Measurements from ENCODE around the gene MACROD1. TPM values are rescaled to one million over a fixed set of nuclear protein-coding genes. Genes with fewer than 3 reads are reported as not detected.

Gene MACROD1
- total and polyA plus RNA-seq, 2 donors (not counting 1 experiment from before 2014, with no cell fraction given), result 2.7 to 8.6 TPM

DNA sequence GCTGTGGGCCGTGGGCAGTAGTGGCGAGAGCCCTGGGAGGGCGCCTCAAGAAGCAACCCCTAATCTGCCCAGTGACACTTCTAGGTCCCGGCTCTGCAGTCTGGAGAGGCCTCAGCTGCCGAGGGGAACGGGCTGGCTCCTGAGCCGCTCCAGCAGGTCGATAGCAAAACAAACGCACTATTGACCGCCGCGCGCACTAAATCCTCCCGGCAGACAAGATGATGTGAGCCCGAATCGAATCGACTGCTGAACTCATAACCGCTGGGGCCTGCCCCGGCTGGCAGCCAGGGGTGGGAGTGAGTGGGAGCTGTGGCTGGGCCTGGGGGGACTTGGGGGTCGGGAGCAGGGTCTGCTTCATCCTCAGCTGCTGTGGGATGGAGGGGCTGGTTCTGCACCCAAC, 94.1 kb downstream of the MACROD1 start:
- H3K36me3 ChIP-seq (replicated peaks in 1 of 2; ENCODE audit: control extremely low read depth in 1 of 2, control insufficient read depth in 1 of 2, extremely low read depth in 1 of 2, insufficient read depth in 2 of 2, low read length in 1 of 2), result no peaks in the 10 kb centered on the region
- DNase-seq (no peak), ATAC-seq (ENCODE audit: low read depth) (no peak)
- H3K27ac ChIP-seq (ENCODE audit: low read length in 2 of 2), result no peak overlapping the region
- Mint-ChIP-seq H3K4me3 (no peak overlapping the region), H3K27me3 (no peaks in the 10 kb centered on the region), H3K9me3 (ENCODE audit: insufficient read depth) (no peaks in the 10 kb centered on the region), H3K4me1 (no peaks in the 10 kb centered on the region), H3K27ac (no peak overlapping the region)
- H3K27me3 ChIP-seq (replicated peaks in 1 of 4; ENCODE audit: control extremely low read depth in 1 of 4, control insufficient read depth in 3 of 4, insufficient read depth in 4 of 4, low read length in 3 of 4), result no peaks in the 10 kb centered on the region
- no peak overlapping the region for H3K4me2 ChIP-seq (replicated peaks; ENCODE audit: low read depth, low read length, poor library complexity, severe bottlenecking)
- no peaks in the 10 kb centered on the region for H3K9me3 ChIP-seq (ENCODE audit: control extremely low read depth in 1 of 3, control insufficient read depth in 2 of 3, insufficient read depth in 1 of 3, low read length in 2 of 3)
- ChIA-PET CTCF (no interaction called here), POLR2A (no interaction called here)
- intact Hi-C loops (cut with micrococcal nuclease), result no loop called here
- no peaks in the 10 kb centered on the region for H3K4me1 ChIP-seq (ENCODE audit: control insufficient read depth in 2 of 2, insufficient read depth in 2 of 2, low read length in 2 of 2)
- H3K4me3 ChIP-seq (ENCODE audit: control extremely low read depth in 1 of 5, extremely low read depth in 1 of 5, insufficient read depth in 1 of 5, low read depth in 2 of 5, low read length in 4 of 5), result no peak overlapping the region
- no peak overlapping the region for H3K9ac ChIP-seq (ENCODE audit: low read length)
- no peaks in the 10 kb centered on the region for H4K20me1 ChIP-seq (ENCODE audit: control insufficient read depth, insufficient read depth, low read length, poor library complexity, severe bottlenecking)
- no peaks in the 10 kb centered on the region for H3K79me2 ChIP-seq (ENCODE audit: control insufficient read depth, insufficient read depth, low read length)
- TF ChIP-seq, protein P1, sequence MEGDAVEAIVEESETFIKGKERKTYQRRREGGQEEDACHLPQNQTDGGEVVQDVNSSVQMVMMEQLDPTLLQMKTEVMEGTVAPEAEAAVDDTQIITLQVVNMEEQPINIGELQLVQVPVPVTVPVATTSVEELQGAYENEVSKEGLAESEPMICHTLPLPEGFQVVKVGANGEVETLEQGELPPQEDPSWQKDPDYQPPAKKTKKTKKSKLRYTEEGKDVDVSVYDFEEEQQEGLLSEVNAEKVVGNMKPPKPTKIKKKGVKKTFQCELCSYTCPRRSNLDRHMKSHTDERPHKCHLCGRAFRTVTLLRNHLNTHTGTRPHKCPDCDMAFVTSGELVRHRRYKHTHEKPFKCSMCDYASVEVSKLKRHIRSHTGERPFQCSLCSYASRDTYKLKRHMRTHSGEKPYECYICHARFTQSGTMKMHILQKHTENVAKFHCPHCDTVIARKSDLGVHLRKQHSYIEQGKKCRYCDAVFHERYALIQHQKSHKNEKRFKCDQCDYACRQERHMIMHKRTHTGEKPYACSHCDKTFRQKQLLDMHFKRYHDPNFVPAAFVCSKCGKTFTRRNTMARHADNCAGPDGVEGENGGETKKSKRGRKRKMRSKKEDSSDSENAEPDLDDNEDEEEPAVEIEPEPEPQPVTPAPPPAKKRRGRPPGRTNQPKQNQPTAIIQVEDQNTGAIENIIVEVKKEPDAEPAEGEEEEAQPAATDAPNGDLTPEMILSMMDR (IDR thresholded peaks at IDR 0.05), result no peak
- no peak for TF ChIP-seq EZH2 (IDR thresholded peaks at IDR 0.05; ENCODE audit: borderline replicate concordance, insufficient read depth, low read depth, low read length, poor library complexity, severe bottlenecking)
- no peak overlapping the region for H2AFZ ChIP-seq (ENCODE audit: insufficient read depth, low read depth, low read length, poor library complexity, severe bottlenecking)
- WGBS (ENCODE audit: insufficient coverage), result 96% methylated on average over 20 of the region's 20 CpGs

DNA sequence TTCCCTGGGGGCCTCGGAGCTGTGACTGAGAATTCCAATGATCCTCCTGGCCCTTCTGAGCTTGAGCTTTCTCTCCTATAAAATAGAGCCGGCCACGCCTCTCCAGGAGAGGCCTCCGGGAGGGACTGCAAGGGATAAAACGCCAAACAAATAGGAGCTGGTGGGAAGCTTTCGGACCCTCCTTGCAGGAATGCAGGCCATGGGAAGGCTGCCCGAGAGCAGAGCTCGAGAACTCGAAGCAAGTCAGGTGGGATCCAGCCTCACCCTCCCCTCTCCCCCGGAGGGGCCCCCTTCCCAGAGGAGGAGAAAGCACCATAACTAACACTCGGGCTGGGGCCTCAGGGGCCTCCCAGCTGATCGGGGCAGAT, 95.6 kb downstream of the MACROD1 start:
- no peak for TF ChIP-seq EZH2 (IDR thresholded peaks at IDR 0.05; ENCODE audit: borderline replicate concordance, insufficient read depth, low read depth, low read length, poor library complexity, severe bottlenecking)
- TF ChIP-seq, protein P1 (IDR thresholded peaks at IDR 0.05), result no peak
- POLR2A ChIA-PET, result no interaction called here
- DNase-seq, result no peak

More for the DNA sequence above, 95.6 kb downstream of the MACROD1 start:
- Histone ChIP-seq H3K4me1 (ENCODE audit: control insufficient read depth in 2 of 2, insufficient read depth in 2 of 2, low read length in 2 of 2) (no peaks in the 10 kb centered on the region), H3K27ac (ENCODE audit: low read length in 2 of 2) (no peak overlapping the region), H3K4me2 (replicated peaks; ENCODE audit: low read depth, low read length, poor library complexity, severe bottlenecking) (no peak overlapping the region), H3K9ac (ENCODE audit: low read length) (no peak overlapping the region), H3K4me3 (ENCODE audit: control extremely low read depth in 1 of 5, extremely low read depth in 1 of 5, insufficient read depth in 1 of 5, low read depth in 2 of 5, low read length in 4 of 5) (no peak overlapping the region), H3K9me3 (ENCODE audit: control extremely low read depth in 1 of 3, control insufficient read depth in 2 of 3, insufficient read depth in 1 of 3, low read length in 2 of 3) (no peaks in the 10 kb centered on the region), H2AFZ (ENCODE audit: insufficient read depth, low read depth, low read length, poor library complexity, severe bottlenecking) (no peak overlapping the region), H3K27me3 (replicated peaks in 1 of 4; ENCODE audit: control extremely low read depth in 1 of 4, control insufficient read depth in 3 of 4, insufficient read depth in 4 of 4, low read length in 3 of 4) (no peaks in the 10 kb centered on the region), H3K79me2 (ENCODE audit: control insufficient read depth, insufficient read depth, low read length) (no peaks in the 10 kb centered on the region), H3K36me3 (replicated peaks in 1 of 2; ENCODE audit: control extremely low read depth in 1 of 2, control insufficient read depth in 1 of 2, extremely low read depth in 1 of 2, insufficient read depth in 2 of 2, low read length in 1 of 2) (no peaks in the 10 kb centered on the region), H4K20me1 (ENCODE audit: control insufficient read depth, insufficient read depth, low read length, poor library complexity, severe bottlenecking) (no peaks in the 10 kb centered on the region)
- peaks cover 3% of the 10 kb centered on the region for H3K27me3 Mint-ChIP-seq
- no peaks in the 10 kb centered on the region for H3K4me1 Mint-ChIP-seq
- WGBS (ENCODE audit: insufficient coverage), result 94% methylated on average over 11 of the region's 12 CpGs
- H3K27ac Mint-ChIP-seq, result no peak overlapping the region
- intact Hi-C loops (cut with micrococcal nuclease), result no loop called here
- CTCF ChIA-PET, result no interaction called here
- H3K4me3 Mint-ChIP-seq, result no peak overlapping the region
- ATAC-seq (ENCODE audit: low read depth), result no peak
- H3K9me3 Mint-ChIP-seq (ENCODE audit: insufficient read depth), result no peaks in the 10 kb centered on the region

Data from B cell (primary cell).